BJ (cell line): ENCODE measurements around the gene KIRREL2. TPM values are rescaled to one million over a fixed set of nuclear protein-coding genes. Genes with fewer than 3 reads are reported as not detected.
"Not testable (repeated sequence)": the region's sequence is repeated elsewhere in the genome, so short reads cannot be mapped to it uniquely, and the experiment has no call there.

Experiments used
- CTCF ChIA-PET: fragments of 350-600 bp; formaldehyde crosslinking; extraction: SDS; loops from one replicate; lab custom pipeline; 2021; ENCODE audit warnings: antibody characterized with exemption, inconsistent platforms; lab: Yijun Ruan, JAX
- POLR2A ChIA-PET: fragments of 300-600 bp; sonication (Branson Sonifier 250); formaldehyde crosslinking; extraction: SDS; loops from one replicate; lab custom pipeline; 2021; ENCODE audit warnings: antibody characterized with exemption; lab: Charles Lee
- DNase-seq: peaks from one replicate; pipeline ENCODE4 v3.0.0-alpha.2; 2011; ENCODE audit warnings: low read depth
- H3K27me3 ChIP-seq: 2 replicates; pipeline ENCODE4 v1.6.0; 2011; ENCODE audit warnings: low read length; ENCODE audit not compliant: control insufficient read depth, insufficient read depth
- H3K36me3 ChIP-seq: 2 replicates; pipeline ENCODE4 v1.5.1; 2011; ENCODE audit warnings: low read length; ENCODE audit not compliant: control insufficient read depth, insufficient read depth
- H3K4me3 ChIP-seq: 2 replicates; pipeline ENCODE4 v1.5.1; 2011; ENCODE audit warnings: low read depth, mild to moderate bottlenecking, control low read depth, low read length
- CTCF ChIP-seq: IDR thresholded peaks from 2 replicates; pipeline ENCODE4 v1.5.1; 2011; ENCODE audit warnings: low read depth, mild to moderate bottlenecking, control low read depth, inconsistent platforms, low read length, moderate library complexity; ENCODE audit not compliant: insufficient read depth
- polyA plus RNA-seq: library from polyadenylated mRNA; depleted of rRNA; stranded (reverse); fragments of >200 nt; gene quantifications from 2 replicates; pipeline ENCODE4 v1.2.3, GENCODE V29; 2011

Gene KIRREL2
- polyA plus RNA-seq, 1 experiment, result not detected

DNA sequence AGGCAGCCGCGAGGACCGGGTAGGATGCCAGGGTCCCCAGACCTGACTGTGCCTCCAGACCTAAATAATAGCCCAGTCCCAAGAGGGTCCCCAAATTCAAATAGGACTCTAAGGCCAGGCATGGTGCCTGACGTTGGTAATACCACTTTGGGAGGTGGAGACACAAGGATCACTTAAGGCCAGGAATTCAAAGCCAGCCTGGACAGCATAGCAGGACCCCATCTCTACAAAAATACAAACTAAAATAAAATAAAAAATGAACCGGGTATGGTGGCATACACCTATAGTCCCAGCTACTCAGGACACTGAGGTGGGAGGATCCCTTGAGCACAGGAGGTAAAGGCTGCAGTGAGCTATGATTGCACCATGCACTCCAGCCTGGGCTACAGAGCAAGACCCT lies 6.3 kb downstream of the KIRREL2 start:
- H3K4me3 ChIP-seq, result no peak overlapping the region
- TF ChIP-seq CTCF, result no peak
- H3K36me3 ChIP-seq, result no peaks in the 10 kb centered on the region
- no peak for DNase-seq
- H3K27me3 ChIP-seq, result peaks cover 35% of the 10 kb centered on the region
- CTCF ChIA-PET, result no interaction called here
- POLR2A ChIA-PET, result no interaction called here

GRCh38 chr19:35868172-35868822 lies 11.6 kb downstream of the KIRREL2 start, which contains the start of gene APLP1:
Gene APLP1, plus strand, starts transcription at chr19:35868574. Its CDS starts 63 bp downstream, at chr19:35868637.
- Histone ChIP-seq H3K27me3 (peaks cover 6% of the 10 kb centered on the region; the same call in 1 of the 2 replicates), H3K36me3 (no peaks in the 10 kb centered on the region), H3K4me3 (peak within 1 kb of the TSS; percentile 33)
- ChIA-PET POLR2A (no interaction called here), CTCF (no interaction called here)
- no peak for TF ChIP-seq CTCF
- DNase-seq, result no peak

- DNase-seq, result no peak
- ChIA-PET POLR2A (no interaction called here), CTCF (interaction anchor here (1.4 kb wide), 1 partner anchor 11 kb away, joined by 6 read pairs; no protein-coding TSS in a partner anchor)
- Histone ChIP-seq H3K36me3 (no peaks in the 10 kb centered on the region), H3K4me3 (peak overlapping the region; percentile 33), H3K27me3 (peaks cover 6% of the 10 kb centered on the region; the same call in 1 of the 2 replicates)
- TF ChIP-seq CTCF, result no peak
These were observed 12.2 kb downstream of the KIRREL2 start for GRCh38 chr19:35868823-35869326.

DNA sequence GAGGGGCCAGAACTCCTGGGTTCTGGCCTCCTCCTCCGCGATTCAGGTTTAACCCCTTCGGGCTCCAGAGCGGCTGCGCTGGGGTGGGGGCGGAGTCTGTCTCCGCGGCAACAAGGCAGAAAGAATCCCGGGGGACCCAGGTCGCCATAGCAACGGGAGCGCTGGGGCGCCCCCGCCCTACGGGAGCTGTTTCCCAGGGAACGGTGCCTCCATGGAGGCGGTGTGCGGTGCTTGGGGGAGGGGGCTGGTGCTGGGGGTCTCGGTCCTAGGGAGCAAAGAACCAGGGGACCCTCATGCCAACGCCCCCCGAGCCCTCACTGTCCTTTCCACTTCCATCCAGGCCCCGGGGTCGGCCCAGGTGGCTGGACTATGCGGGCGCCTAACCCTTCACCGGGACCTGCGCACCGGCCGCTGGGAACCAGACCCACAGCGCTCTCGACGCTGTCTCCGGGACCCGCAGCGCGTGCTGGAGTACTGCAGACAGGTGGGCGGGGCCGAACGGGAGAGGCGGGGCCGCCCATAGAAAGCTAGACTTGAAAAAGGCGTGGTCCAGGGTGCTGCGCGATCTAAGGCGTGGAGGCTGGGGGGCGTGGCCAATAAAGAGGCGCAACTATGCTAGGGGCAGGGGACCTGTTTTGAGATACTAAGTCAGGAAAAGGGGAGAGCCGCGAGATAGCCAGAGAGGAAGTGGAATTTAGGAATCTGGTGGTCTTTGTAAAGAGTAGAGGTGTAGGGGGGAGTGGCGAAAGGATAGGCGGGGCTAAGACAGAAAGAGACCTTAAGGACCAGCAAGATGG lies 12.8 kb downstream of the KIRREL2 start:
- Histone ChIP-seq H3K4me3 (peak overlapping the region; percentile 14; the same call in 1 of the 2 replicates), H3K36me3 (no peaks in the 10 kb centered on the region), H3K27me3 (peaks cover 6% of the 10 kb centered on the region; the same call in 1 of the 2 replicates)
- CTCF ChIA-PET, result interaction anchor here (1.1 to 1.5 kb wide), 3 partner anchors 9 to 62 kb away, joined by 3 to 6 read pairs (median 3); no protein-coding TSS in a partner anchor
- no peak for DNase-seq
- TF ChIP-seq CTCF, result no peak
- POLR2A ChIA-PET, result interaction anchor here (0.8 kb wide), 1 partner anchor 10 kb away, joined by 3 read pairs; no protein-coding TSS in a partner anchor

GRCh38 chr19:35870124-35870736 lies 13.5 kb downstream of the KIRREL2 start:
- CTCF ChIA-PET, result interaction anchor here (0.6 to 1.5 kb wide), 4 partner anchors 10 to 103 kb away, joined by 3 to 6 read pairs (median 3); no protein-coding TSS in a partner anchor
- not testable (repeated sequence) for H3K36me3 ChIP-seq, H3K27me3 ChIP-seq, H3K4me3 ChIP-seq, DNase-seq
- POLR2A ChIA-PET, result interaction anchor here (0.8 kb wide), 1 partner anchor 10 kb away, joined by 3 read pairs; no protein-coding TSS in a partner anchor
